IMR-90 (cell line): Measurements from ENCODE around the gene ZDHHC8. TPM values are rescaled to one million over a fixed set of nuclear protein-coding genes. Genes with fewer than 3 reads are reported as not detected.
A peak's percentile ranks its signal among the peaks of the same experiment; 100 is the strongest.

Experiments
- ATAC-seq: fragments of 200-7000 bp; cut with Tn5 transposase; 2 replicates; pipeline ENCODE4 v1.9.1; 2020; ENCODE audit warnings: low read depth, mild to moderate bottlenecking, moderate library complexity
- BruUV-seq: library from RNA; stranded (reverse); fragments of 400-500 nt; replicated peaks from 2 replicates; lab custom pipeline; 2021; lab: Mats Ljungman, UMichigan
- CTCF ChIA-PET: fragments of 300-600 bp; formaldehyde crosslinking; extraction: SDS; loops from one replicate; lab custom pipeline; 2021; ENCODE audit warnings: antibody characterized with exemption; lab: Yijun Ruan, JAX
- POLR2A ChIA-PET: fragments of 300-600 bp; sonication (Branson Sonifier 250); formaldehyde crosslinking; loops from one replicate; lab custom pipeline; 2022; ENCODE audit warnings: antibody characterized with exemption; ENCODE audit not compliant: unreplicated experiment; lab: Charles Lee
- DNase-seq: peaks from one replicate; pipeline ENCODE4 v3.0.0; 2013
- H2AFZ ChIP-seq: replicated peaks from 2 replicates; pipeline ENCODE3; 2013; ENCODE audit warnings: low read length, mild to moderate bottlenecking; ENCODE audit not compliant: poor library complexity
- H2AK5ac ChIP-seq: 2 replicates; pipeline ENCODE4 v1.6.1; 2013; ENCODE audit warnings: low read depth, low read length, inconsistent platforms
- H2AK9ac ChIP-seq: replicated peaks from 2 replicates; pipeline ENCODE3; 2013; ENCODE audit warnings: mild to moderate bottlenecking, low read depth, low read length, moderate library complexity; ENCODE audit not compliant: poor library complexity
- H2BK120ac ChIP-seq: 2 replicates; pipeline ENCODE4 v1.6.1; 2013; ENCODE audit warnings: low read depth, low read length, inconsistent platforms
- H2BK15ac ChIP-seq: 3 replicates; pipeline ENCODE4 v1.6.1; 2013; ENCODE audit warnings: low read depth, low read length, inconsistent platforms
- H2BK20ac ChIP-seq: 2 replicates; pipeline ENCODE4 v1.6.1; 2013; ENCODE audit warnings: low read depth, mild to moderate bottlenecking, inconsistent platforms, low read length, moderate library complexity
- H2BK5ac ChIP-seq: 2 replicates; pipeline ENCODE4 v1.6.1; 2013; ENCODE audit warnings: mild to moderate bottlenecking, low read depth, low read length, inconsistent platforms; ENCODE audit not compliant: poor library complexity, severe bottlenecking
- H3K14ac ChIP-seq: replicated peaks from 2 replicates; pipeline ENCODE4 v1.6.1; 2013; ENCODE audit warnings: low read depth, low read length, inconsistent platforms
- H3K18ac ChIP-seq: 2 replicates; pipeline ENCODE4 v1.6.1; 2013; ENCODE audit warnings: low read depth, low read length, control low read depth
- H3K23ac ChIP-seq: 2 replicates; pipeline ENCODE4 v1.6.1; 2013; ENCODE audit warnings: low read depth, low read length, inconsistent platforms
- H3K27ac ChIP-seq: 2 replicates; pipeline ENCODE4 v1.5.1; 2013; ENCODE audit warnings: mild to moderate bottlenecking, control low read depth, low read length; ENCODE audit not compliant: insufficient read depth
- H3K27me3 ChIP-seq: 2 replicates; pipeline ENCODE4 v1.6.1; 2013; ENCODE audit warnings: low read length; ENCODE audit not compliant: control insufficient read depth, insufficient read depth
- H3K36me3 ChIP-seq: 2 replicates; pipeline ENCODE4 v1.6.1; 2013; ENCODE audit warnings: low read length, mixed read lengths; ENCODE audit not compliant: control insufficient read depth, insufficient read depth
- H3K4ac ChIP-seq: 2 replicates; pipeline ENCODE4 v1.6.1; 2013; ENCODE audit warnings: low read depth, low read length, inconsistent platforms
- H3K4me1 ChIP-seq: 2 replicates; pipeline ENCODE4 v1.6.1; 2013; ENCODE audit warnings: low read length, mixed read lengths; ENCODE audit not compliant: control insufficient read depth, insufficient read depth
- H3K4me2 ChIP-seq: 2 replicates; pipeline ENCODE4 v1.6.1; 2013; ENCODE audit warnings: low read depth, mild to moderate bottlenecking, control low read depth, low read length, moderate library complexity
- H3K4me3 ChIP-seq: 2 replicates; pipeline ENCODE4 v1.5.1; 2013; ENCODE audit warnings: low read depth, mild to moderate bottlenecking, control low read depth, low read length, moderate library complexity; ENCODE audit not compliant: insufficient read depth
- H3K56ac ChIP-seq: 2 replicates; pipeline ENCODE4 v1.6.1; 2013; ENCODE audit warnings: low read length, inconsistent platforms; ENCODE audit not compliant: insufficient read depth; ENCODE audit errors: extremely low read depth
- H3K79me1 ChIP-seq, 2 experiments: 2 replicates each; pipeline ENCODE4 v1.6.1; 2013; ENCODE audit warnings: low read length in 2 of 2, inconsistent platforms in 1 of 2, low read depth in 1 of 2
- H3K9ac ChIP-seq: 2 replicates; pipeline ENCODE4 v1.6.1; 2013; ENCODE audit warnings: low read depth, low read length, control low read depth
- H3K9me1 ChIP-seq: 2 replicates; pipeline ENCODE4 v1.6.1; 2013; ENCODE audit warnings: low read length, inconsistent platforms; ENCODE audit not compliant: insufficient read depth
- H3K9me3 ChIP-seq: 2 replicates; pipeline ENCODE4 v1.6.1; 2013; ENCODE audit warnings: low read length; ENCODE audit not compliant: control insufficient read depth, insufficient read depth
- H4K20me1 ChIP-seq: 2 replicates; pipeline ENCODE4 v1.6.1; 2013; ENCODE audit warnings: low read length, inconsistent platforms; ENCODE audit not compliant: insufficient read depth
- H4K5ac ChIP-seq: 2 replicates; pipeline ENCODE4 v1.6.1; 2013; ENCODE audit warnings: mild to moderate bottlenecking, low read depth, low read length, control low read depth
- H4K8ac ChIP-seq, 2 experiments: 2 replicates each; pipeline ENCODE4 v1.6.1; 2013; ENCODE audit warnings: low read depth in 2 of 2, low read length in 2 of 2, control low read depth in 1 of 2, inconsistent platforms in 1 of 2
- H4K91ac ChIP-seq: 2 replicates; pipeline ENCODE4 v1.6.1; 2013; ENCODE audit warnings: low read depth, low read length, inconsistent platforms; ENCODE audit not compliant: insufficient read depth
- CHD1 ChIP-seq: IDR thresholded peaks from 2 replicates; pipeline ENCODE4 v1.6.1; 2012; ENCODE audit warnings: low read depth, low read length, improper control_type of control experiment
- MAZ ChIP-seq: IDR thresholded peaks from 2 replicates; pipeline ENCODE4 v1.6.1; 2012; ENCODE audit warnings: low read depth, mild to moderate bottlenecking, low read length, improper control_type of control experiment, moderate library complexity, borderline replicate concordance
- RCOR1 ChIP-seq: IDR thresholded peaks from 2 replicates; pipeline ENCODE4 v1.6.1; 2012; ENCODE audit warnings: mild to moderate bottlenecking, low read length, improper control_type of control experiment; ENCODE audit not compliant: insufficient replicate concordance
- SMC3 ChIP-seq: fragments of 150-350 bp; IDR thresholded peaks from 2 replicates; pipeline ENCODE4 v1.6.1; 2016; ENCODE audit warnings: low read depth, mild to moderate bottlenecking, antibody characterized with exemption, low read length, moderate library complexity
- WGBS, 2 experiments: methylation state at CpG; one replicate each; pipeline versions ENCODE4 v1.1.5 to v1.1.7; 2013; ENCODE audit warnings: missing lambda C conversion rate in 2 of 2; ENCODE audit not compliant: insufficient read length in 1 of 2; ENCODE audit errors: extremely low coverage in 2 of 2; 5-methylcytosine and 5-hydroxymethylcytosine counted together
- dilution Hi-C: fragments of 300-500 bp; cut with HindIII; formaldehyde crosslinking; loops from one replicate; pipeline ENCODE4 v1.14.3; 2018; ENCODE audit warnings: low sequenced_read_pairs; ENCODE audit not compliant: unreplicated experiment
- in situ Hi-C: fragments of 300-500 bp; cut with MboI; formaldehyde crosslinking; loops from 3 replicates; pipeline ENCODE4 v1.14.3; 2019; ENCODE audit warnings: low sequenced_read_pairs, inconsistent platforms, mixed read lengths
- intact Hi-C: fragments of 100-400 bp; cut with micrococcal nuclease; formaldehyde crosslinking; loops from 2 replicates; pipeline ENCODE4 v1.10.0; 2022
- polyA plus RNA-seq, 3 experiments: library from polyadenylated mRNA; depleted of rRNA; stranded (reverse); fragments of >200 nt; gene quantifications; 2 replicates each; pipeline ENCODE4 v1.2.3, GENCODE V29; 2012; ENCODE audit warnings: low replicate concordance in 1 of 3
- total RNA-seq: library from RNA; depleted of rRNA; stranded (reverse); fragments of >200 nt; gene quantifications from 2 replicates; pipeline ENCODE4 v1.2.3, GENCODE V29; 2012

Gene ZDHHC8
- total and polyA plus RNA-seq, 2 of the 4 experiments (the other 2 are of a cell fraction) = 2.5 to 72.6 TPM

DNA sequence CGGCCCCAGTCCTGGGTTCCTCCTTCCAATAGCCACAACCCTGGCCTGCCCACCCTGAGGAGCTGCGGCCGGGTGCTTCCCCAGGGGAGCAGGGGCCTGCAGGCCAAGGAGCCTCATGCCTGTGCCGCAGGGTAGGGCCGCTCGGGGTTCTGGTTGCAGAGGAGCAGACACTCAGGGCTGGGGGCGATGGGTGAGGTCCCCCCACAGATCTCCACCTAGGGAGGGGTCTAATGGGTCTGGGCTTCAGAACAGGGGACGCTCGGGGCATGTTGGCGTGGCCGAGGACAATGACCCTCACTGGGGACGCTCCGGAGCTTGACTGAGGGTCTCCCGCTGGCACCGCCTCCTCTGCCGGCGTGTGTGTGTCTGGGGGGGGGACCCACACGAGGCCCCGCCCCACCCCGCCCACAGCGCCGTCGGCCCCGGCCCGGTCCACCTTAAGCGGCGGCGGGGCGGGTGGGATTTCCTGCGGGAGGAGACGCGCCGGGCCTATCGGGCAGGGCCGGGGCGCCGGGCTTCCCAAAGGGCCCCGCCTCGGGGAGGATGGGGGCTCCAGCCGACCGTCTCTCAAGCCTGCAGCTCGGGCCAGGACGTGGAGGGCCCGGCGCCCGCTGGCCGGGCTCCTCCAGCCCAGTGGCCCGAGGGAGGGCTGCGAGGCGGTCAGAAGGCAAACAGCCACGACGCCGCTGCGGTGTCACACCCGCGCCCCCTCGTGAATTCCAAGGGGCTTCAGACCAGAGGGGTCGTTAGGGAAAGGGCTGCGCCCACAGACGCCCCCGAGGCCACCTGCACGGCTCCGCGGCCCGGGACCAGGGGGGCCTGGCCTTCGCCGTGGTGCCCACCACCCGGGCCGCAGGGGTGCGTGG, 640 bp upstream of the ZDHHC8 start:
- no peak overlapping the region for H2BK15ac ChIP-seq
- intact Hi-C loops = no loop called here
- peak overlapping the region; percentile 81 for H3K27ac ChIP-seq

More for the DNA sequence above, 640 bp upstream of the ZDHHC8 start:
- no peak for TF ChIP-seq SMC3
- TF ChIP-seq RCOR1 = no peak
- no peak for TF ChIP-seq CHD1
- TF ChIP-seq MAZ = peak; percentile 72; the same call in 1 of the 2 replicates
- Histone ChIP-seq H3K36me3 (peaks cover 17% of the 10 kb centered on the region), H3K4me1 (peaks cover 9% of the 10 kb centered on the region), H2AFZ (peak overlapping the region; percentile 99), H3K4ac (peak overlapping the region; percentile 74), H4K5ac (peak overlapping the region; percentile 82), H3K56ac (peak overlapping the region; percentile 49; the same call in 1 of the 2 replicates), H4K91ac (no peak overlapping the region), H2AK9ac (peak overlapping the region; percentile 96), H3K79me1 (peaks cover 3 to 38% of the 10 kb centered on the region in 2 experiments), H3K27me3 (no peaks in the 10 kb centered on the region), H2AK5ac (no peak overlapping the region), H2BK20ac (no peak overlapping the region), H3K14ac (peak overlapping the region; percentile 68; the same call in 1 of the 2 replicates), H3K9ac (peak overlapping the region; percentile 76), H4K20me1 (peaks cover 41% of the 10 kb centered on the region), H2BK5ac (peak overlapping the region; percentile 40), H3K23ac (no peak overlapping the region), H2BK120ac (no peak overlapping the region), H4K8ac (peak overlapping the region; percentile 76 to 91; a peak in 3 of 4 replicates), H3K9me1 (peaks cover 3% of the 10 kb centered on the region; the same call in 1 of the 2 replicates), H3K4me3 (peak overlapping the region; percentile 83), H3K4me2 (peak overlapping the region; percentile 69), H3K9me3 (no peaks in the 10 kb centered on the region), H3K18ac (no peak overlapping the region; the same call in 1 of the 2 replicates)
- peak; percentile 90 for ATAC-seq
- ChIA-PET CTCF (no interaction called here), POLR2A (no interaction called here)
- 2% methylated on average over 23 of the region's 70 CpGs; no CpG with 5 or more reads in 1 of the 2 experiments for WGBS, 2 experiments
- in situ Hi-C loops = no loop called here
- dilution Hi-C loops = no loop called here
- no TSS peak for BruUV-seq
- DNase-seq = peak; percentile 61
